Transverse colon (tissue), 4 donors: ENCODE results near the gene MFAP3L. TPM values are rescaled to one million over a fixed set of nuclear protein-coding genes. Genes with fewer than 3 reads are reported as not detected.

ENCODE experiments used
- DNase-seq: peaks from one replicate; pipeline ENCODE4 v3.0.0-alpha.2; 2019
- H3K27ac ChIP-seq, 4 donors: fragments of 200-600 bp; sonication (generic); 2 replicates each; pipeline ENCODE4 v1.5.1; 2016 to 2018; ENCODE audit warnings: inconsistent platforms in 4 of 4
- H3K27me3 ChIP-seq: fragments of 200-600 bp; sonication (generic); 2 replicates; pipeline ENCODE4 v1.5.1; 2017; ENCODE audit warnings: inconsistent platforms
- H3K36me3 ChIP-seq, 4 donors: fragments of 200-600 bp; sonication (generic); 2 replicates each; pipeline ENCODE4 v1.5.1; 2017 to 2019; ENCODE audit warnings: inconsistent platforms in 4 of 4
- H3K4me1 ChIP-seq, 4 donors: fragments of 200-600 bp; sonication (generic); 2 replicates each; pipeline ENCODE4 v1.5.1; 2017 to 2020; ENCODE audit warnings: inconsistent platforms in 4 of 4
- H3K4me3 ChIP-seq, 4 donors: fragments of 200-600 bp; sonication (generic); 1 replicate in 1 of 4; 2 replicates in 3 of 4; pipeline versions ENCODE4 v1.5.1 to v1.6.1; 2017 to 2019; ENCODE audit warnings: inconsistent platforms in 4 of 4
- H3K9me3 ChIP-seq, 2 donors: fragments of 200-600 bp; sonication (generic); 2 replicates each; pipeline ENCODE4 v1.5.1; 2017 to 2019; ENCODE audit warnings: inconsistent platforms in 2 of 2
- EP300 ChIP-seq: sonication (generic); formaldehyde crosslinking; IDR thresholded peaks from one replicate; pipeline ENCODE4 v1.6.1; 2017; ENCODE audit warnings: antibody characterized with exemption, low read depth
- POLR2A ChIP-seq: fragments of 450-650 bp; IDR thresholded peaks from one replicate; pipeline ENCODE4 v1.6.1; 2016; ENCODE audit warnings: antibody characterized with exemption, mild to moderate bottlenecking, moderate library complexity
- POLR2AphosphoS5 ChIP-seq, 3 donors: sonication (generic); formaldehyde crosslinking; IDR thresholded peaks; one replicate each; pipeline ENCODE4 v1.6.1; 2016; ENCODE audit warnings: antibody characterized with exemption in 3 of 3
- WGBS, 2 donors: methylation state at CpG; one replicate each; pipeline ENCODE4 v1.1.5; 2018; ENCODE audit warnings: low coverage in 1 of 2; 5-methylcytosine and 5-hydroxymethylcytosine counted together
- in situ Hi-C, 4 donors: fragments of 200-750 bp; cut with MboI; loops; one replicate each; pipeline versions ENCODE4 v1.15.0 to v1.15.1; 2017; ENCODE audit warnings: low sequenced_read_pairs in 3 of 4, low pct_ligation_motif_present in 1 of 4, low pct_unique_long_range_greater_than_20kb in 1 of 4
- intact Hi-C: fragments of 100-400 bp; cut with DNase I; formaldehyde crosslinking; loops from one replicate; pipeline ENCODE4 v1.15.1; 2023; ENCODE audit warnings: low total_unique reads
- total RNA-seq, 4 donors: library from RNA; depleted of rRNA; stranded (reverse); fragments of >200 nt; gene quantifications; one replicate each; pipeline ENCODE4 v1.1.0, GENCODE V29; 2016
- TF ChIP-seq, protein P1 (sequence below), 5 experiments: fragments of 200-600 bp in 3 of 5; fragments of 450-650 bp in 2 of 5; sonication (generic) in 3 of 5; IDR thresholded peaks; 1 replicate in 2 of 5; 2 replicates in 3 of 5; pipeline ENCODE4 v1.5.1; 2016 to 2017; ENCODE audit warnings: antibody characterized with exemption in 5 of 5, inconsistent platforms in 3 of 5, mild to moderate bottlenecking in 2 of 5, moderate library complexity in 1 of 5

Gene MFAP3L
- total RNA-seq, 4 donors from 2014 or later: 0.60 to 25.4 (median 3.6) TPM

DNA sequence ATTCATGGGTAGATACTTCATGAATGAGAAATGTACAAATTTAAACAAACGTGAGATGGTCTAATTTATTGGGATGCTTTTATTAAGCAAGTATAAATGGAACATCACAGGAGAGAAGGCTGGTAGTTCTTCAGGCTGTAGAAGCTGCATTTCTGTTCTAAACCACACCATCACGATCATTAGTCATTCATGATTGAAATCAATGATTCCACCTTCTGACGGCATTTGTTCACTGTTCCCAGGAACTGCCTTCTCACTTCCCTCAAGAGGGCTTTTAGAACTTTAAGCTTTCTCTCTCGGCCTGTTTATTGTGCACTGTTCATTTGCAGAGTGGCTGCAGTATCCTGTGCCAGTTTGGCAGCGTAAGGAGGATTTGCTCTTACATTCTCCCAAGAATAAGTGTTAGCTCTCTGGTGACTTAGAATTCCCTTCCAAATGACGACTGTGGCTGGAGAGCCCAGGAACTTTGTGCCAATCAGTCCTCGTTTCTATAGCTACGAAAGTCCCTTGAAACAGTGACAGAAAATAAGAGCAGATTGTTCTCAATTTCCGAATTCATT, 54.7 kb downstream of the MFAP3L start:
- intact Hi-C loops (no loop called here), in situ Hi-C loops (no loop called here)
- no peaks in the 10 kb centered on the region for H3K4me1 ChIP-seq
- H3K27ac ChIP-seq: no peak overlapping the region
- H3K27me3 ChIP-seq: no peaks in the 10 kb centered on the region
- no peaks in the 10 kb centered on the region for H3K36me3 ChIP-seq
- TF ChIP-seq, protein P1, sequence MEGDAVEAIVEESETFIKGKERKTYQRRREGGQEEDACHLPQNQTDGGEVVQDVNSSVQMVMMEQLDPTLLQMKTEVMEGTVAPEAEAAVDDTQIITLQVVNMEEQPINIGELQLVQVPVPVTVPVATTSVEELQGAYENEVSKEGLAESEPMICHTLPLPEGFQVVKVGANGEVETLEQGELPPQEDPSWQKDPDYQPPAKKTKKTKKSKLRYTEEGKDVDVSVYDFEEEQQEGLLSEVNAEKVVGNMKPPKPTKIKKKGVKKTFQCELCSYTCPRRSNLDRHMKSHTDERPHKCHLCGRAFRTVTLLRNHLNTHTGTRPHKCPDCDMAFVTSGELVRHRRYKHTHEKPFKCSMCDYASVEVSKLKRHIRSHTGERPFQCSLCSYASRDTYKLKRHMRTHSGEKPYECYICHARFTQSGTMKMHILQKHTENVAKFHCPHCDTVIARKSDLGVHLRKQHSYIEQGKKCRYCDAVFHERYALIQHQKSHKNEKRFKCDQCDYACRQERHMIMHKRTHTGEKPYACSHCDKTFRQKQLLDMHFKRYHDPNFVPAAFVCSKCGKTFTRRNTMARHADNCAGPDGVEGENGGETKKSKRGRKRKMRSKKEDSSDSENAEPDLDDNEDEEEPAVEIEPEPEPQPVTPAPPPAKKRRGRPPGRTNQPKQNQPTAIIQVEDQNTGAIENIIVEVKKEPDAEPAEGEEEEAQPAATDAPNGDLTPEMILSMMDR (IDR thresholded peaks at IDR 0.05): no peak
- WGBS, 2 donors: 73 to 77% methylated on average over 7 to 9 of the region's 9 CpGs
- H3K4me3 ChIP-seq: no peak overlapping the region
- H3K9me3 ChIP-seq: no peaks in the 10 kb centered on the region
- no peak for DNase-seq

DNA sequence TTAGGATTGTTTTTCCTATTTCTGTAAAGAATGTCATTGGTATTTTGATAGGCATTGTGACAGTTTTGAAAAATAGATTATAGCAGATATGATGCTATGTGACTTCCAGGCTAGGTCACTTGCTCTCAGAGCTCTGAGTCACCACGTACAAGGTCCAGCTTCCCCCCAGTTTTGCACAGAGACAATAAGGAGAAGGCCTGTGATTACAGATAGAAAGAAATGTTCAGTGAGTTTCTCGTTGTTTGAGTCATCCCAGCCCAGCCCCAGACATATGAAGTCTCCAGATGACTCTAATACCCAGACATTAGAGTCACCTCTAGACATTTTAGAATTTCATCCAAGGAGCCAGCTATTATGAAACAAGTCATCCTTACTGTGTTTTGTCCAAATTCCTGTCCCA, 57.2 kb downstream of the MFAP3L start:
- Histone ChIP-seq H3K9me3 (no peaks in the 10 kb centered on the region), H3K4me1 (no peaks in the 10 kb centered on the region), H3K36me3 (no peaks in the 10 kb centered on the region), H3K4me3 (no peak overlapping the region), H3K27me3 (no peaks in the 10 kb centered on the region), H3K27ac (no peak overlapping the region)
- intact Hi-C loops: no loop called here
- DNase-seq: no peak
- 57% methylated on average over 1 to 2 of the region's 2 CpGs for WGBS, 2 donors
- TF ChIP-seq EP300: no peak
- TF ChIP-seq, protein P1 (IDR thresholded peaks at IDR 0.05): no peak
- in situ Hi-C loops: no loop called here

DNA sequence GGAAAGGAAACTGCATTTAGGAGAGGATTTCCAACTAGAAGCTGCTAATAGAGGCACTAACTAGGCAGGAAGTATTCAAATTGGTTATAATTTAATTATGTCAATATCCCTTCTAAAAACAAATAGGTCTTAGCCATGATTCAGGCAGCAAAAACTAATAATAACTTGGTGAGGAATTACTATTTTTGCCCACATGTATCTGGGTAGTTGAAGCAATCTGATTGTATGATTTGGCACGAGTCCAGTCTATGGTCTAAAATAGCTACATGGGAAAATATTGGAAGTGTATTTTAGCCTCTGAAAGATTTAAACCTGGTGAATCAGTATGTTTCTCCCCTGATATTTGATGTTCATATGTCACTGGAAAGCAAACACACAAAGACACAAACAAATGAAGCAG, 62.2 kb downstream of the MFAP3L start:
- DNase-seq: no peak
- in situ Hi-C loops (no loop called here), intact Hi-C loops (no loop called here)
- Histone ChIP-seq H3K4me3 (no peak overlapping the region), H3K36me3 (no peaks in the 10 kb centered on the region), H3K27ac (no peak overlapping the region), H3K9me3 (no peaks in the 10 kb centered on the region), H3K27me3 (no peaks in the 10 kb centered on the region), H3K4me1 (no peaks in the 10 kb centered on the region)
- WGBS, 2 donors: 31 to 38% methylated on average over 1 of the region's 1 CpG
- TF ChIP-seq, protein P1 (IDR thresholded peaks at IDR 0.05): no peak
- TF ChIP-seq EP300 (no peak), POLR2AphosphoS5 (IDR thresholded peaks at IDR 0.05) (no peak), POLR2A (no peak)

DNA sequence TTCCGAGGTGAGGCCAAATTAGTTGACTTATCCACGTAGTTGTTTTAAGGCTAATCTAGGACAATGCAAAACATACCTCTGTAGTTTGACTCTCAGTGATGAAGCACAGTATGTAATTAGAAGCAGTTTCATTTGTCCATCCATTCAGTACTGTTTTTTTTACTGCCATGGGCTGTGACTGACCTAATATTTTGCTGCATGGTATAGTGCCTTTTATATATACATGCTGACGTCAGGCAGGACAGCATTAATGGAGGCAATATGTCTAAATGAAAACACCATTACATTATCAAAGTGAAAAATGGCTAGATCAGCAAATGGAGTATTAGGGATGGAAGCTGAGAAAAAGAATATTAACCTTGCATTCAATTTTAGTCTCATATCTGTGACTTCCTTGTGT, 66.9 kb downstream of the MFAP3L start:
- TF ChIP-seq POLR2AphosphoS5 (IDR thresholded peaks at IDR 0.05) (no peak), EP300 (no peak), POLR2A (no peak)
- TF ChIP-seq, protein P1 (IDR thresholded peaks at IDR 0.05): no peak
- no peak overlapping the region for H3K4me3 ChIP-seq
- H3K4me1 ChIP-seq: no peaks in the 10 kb centered on the region
- DNase-seq: no peak
- H3K36me3 ChIP-seq: no peaks in the 10 kb centered on the region
- H3K27ac ChIP-seq: no peak overlapping the region
- no peaks in the 10 kb centered on the region for H3K9me3 ChIP-seq
- WGBS, 2 donors: 65 to 79% methylated on average over 2 to 3 of the region's 3 CpGs
- intact Hi-C loops (no loop called here), in situ Hi-C loops (no loop called here)
- H3K27me3 ChIP-seq: no peaks in the 10 kb centered on the region
